Erythroblast (primary cell): Measurements from ENCODE around the gene ACP5.

Experiments used
- GATA1 ChIP-seq: IDR thresholded peaks from 2 replicates; pipeline ENCODE4 v1.6.1; 2011; ENCODE audit warnings: low read depth, mild to moderate bottlenecking, control low read depth, low read length, moderate library complexity
- POLR2A ChIP-seq: IDR thresholded peaks from 2 replicates; pipeline ENCODE4 v1.6.1; 2011; ENCODE audit warnings: mild to moderate bottlenecking, low read length

DNA sequence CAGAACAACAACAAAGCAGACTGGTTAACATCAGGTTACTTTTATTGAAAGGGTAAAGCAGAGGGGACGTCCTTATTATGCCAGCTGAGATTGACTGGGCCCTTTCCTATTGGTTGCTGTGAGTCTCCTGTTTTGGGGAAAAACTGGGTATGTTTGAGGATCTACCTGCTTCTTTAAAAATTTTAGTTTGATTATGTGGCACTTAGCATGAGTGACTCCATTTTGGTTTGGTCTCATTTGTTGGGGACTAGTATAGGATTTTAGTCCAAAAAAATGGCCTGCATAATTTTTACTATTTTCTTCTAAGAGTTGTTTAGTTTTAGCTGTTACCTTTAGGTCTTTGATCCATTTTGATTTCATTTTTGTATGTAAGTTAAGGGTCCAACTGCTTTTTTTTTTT is 34.3 kb upstream of the ACP5 start:
- TF ChIP-seq POLR2A (no peak), GATA1 (no peak)
